Measurements from ENCODE around the gene MPZL1.

Gene MPZL1

DNA sequence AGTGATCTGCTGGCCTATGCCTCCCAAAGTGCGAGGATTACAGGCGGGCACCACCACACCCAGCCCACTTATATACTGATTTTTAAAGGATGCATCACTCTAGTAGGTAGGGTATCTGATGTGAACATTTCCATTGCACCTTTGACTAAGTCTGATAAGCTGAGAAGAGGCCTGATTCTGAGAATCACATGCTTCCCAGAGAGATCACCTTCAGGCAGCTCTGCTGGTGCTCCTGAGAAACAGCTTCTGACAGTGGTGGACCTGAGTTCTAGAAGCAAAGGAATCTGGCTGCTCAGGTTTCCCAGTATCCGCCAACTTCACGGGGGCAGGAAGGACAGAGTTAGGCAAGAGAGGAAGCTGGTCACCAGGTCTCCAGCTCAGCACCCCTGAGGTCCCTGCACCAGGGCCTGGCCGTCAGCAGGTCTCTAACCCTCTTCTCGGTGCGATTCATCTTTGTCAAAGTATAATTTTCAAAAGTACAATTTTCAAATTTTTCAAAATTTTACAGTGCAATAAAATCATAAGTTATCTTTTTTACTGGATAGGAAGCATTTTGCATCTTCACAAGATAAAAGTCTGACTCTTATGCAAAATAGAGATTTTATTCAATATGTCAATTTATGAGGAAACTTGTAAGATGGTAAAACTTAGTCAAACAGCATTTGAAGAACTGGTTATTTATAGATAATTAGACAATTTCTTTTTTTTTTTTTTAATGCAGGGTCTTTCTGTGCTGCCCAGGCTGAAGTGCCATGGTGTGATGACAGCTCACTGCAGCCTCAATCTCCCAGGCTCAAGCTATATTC, 25.8 kb upstream of the MPZL1 start:
- DNase-seq = no peak

DNA sequence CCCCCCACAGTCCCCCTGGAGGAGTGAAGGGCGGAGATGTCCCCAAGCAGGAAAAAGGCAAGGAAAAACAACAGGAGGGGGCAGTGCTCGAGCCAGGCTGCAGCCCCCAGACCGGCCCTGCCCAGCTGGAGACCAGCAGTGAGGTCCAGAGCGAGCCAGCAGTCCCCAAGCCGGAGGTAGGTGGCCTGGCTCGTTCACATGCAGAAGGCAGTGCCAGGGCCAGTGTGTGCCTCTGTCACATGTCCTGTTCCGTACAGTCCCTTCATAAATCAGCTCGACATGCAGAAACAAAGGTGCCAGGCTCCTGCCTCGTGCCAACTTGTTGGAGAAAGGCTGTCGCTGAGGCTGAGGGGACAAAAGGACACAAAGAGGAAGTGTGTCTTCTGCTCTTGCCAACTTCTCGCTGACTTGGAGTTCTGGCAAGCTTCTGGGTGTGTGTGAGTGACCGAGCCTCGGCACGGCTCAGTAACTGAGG, 24.1 kb upstream of the MPZL1 start:
- no peak for DNase-seq

DNA sequence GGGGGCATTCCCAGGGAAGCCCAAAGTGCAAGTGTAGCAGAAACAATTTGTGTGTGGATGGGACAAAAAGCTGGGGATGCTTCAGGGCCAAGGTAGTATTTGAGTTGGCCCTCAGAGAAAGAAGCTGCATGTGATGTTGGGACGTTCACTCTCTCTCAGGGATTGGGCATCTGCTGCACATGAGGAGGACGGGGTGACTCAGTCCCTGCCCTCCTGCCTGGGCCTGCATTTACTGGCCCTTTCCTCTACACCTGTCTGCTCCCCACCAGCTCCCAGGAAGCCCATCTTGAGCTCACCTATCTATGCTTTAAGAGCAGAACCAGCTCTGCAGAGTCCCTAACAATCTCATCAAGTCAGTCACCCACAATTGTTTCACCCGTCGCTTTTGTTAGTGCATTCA, 23.5 kb upstream of the MPZL1 start:
- no peak for DNase-seq

DNA sequence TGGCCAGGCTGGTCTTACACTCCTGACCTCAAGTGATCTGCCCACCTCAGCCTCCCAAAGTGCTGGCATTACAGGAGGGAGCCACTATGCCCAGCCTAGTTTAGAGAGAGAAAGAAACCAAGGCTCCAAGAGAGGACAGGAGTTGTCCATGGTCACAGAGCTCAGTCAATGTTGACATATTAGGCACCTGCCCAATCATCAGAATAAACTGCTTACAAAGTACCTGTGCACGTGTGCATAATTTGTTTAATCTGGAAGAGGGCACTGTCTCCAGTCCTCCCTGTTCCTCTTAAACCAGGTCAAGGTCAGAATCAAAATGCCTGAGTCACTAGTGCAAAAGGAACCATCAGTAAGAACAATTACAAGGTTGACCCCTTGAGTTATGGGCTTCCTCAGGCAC, 20.3 kb upstream of the MPZL1 start:
- no peak for DNase-seq

DNA sequence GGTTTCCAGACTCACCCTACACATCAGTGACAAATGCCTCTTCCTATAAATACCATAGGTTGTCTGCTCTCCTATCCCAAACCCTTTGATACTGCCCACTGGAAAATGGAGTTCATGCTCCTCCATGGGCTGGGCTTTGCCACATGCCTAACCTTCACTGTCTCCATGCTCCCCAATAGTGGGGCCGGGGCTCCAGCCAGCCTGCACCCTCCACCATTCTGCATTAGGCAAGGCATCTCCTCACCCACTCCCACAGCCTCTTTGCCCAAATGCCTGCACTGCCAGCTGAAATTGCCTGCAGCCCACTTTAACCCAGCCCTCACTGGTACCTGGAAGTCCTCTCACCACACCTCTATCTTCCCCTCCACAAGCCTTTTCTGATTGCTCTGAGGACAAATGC, 18.2 kb upstream of the MPZL1 start:
- DNase-seq = no peak

DNA sequence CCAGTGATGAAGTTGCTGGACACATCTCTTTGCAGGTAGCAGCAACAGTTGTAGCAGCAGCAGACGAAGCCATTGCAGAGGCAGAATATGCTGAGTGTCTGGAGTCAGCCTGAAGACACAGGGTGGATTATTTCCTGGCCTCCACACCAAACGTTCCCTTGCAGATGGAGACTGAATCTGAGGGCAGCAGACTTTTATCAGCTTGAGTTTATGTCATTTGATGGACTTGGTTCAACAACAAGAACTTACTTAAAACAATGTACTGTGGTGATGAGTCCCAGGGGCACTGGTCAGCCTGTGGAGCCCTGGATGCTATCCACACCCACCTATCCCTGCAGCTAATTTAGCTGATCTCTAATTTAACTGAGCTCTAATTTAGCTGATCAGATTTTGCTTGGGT, 17.1 kb upstream of the MPZL1 start:
- DNase-seq = no peak

DNA sequence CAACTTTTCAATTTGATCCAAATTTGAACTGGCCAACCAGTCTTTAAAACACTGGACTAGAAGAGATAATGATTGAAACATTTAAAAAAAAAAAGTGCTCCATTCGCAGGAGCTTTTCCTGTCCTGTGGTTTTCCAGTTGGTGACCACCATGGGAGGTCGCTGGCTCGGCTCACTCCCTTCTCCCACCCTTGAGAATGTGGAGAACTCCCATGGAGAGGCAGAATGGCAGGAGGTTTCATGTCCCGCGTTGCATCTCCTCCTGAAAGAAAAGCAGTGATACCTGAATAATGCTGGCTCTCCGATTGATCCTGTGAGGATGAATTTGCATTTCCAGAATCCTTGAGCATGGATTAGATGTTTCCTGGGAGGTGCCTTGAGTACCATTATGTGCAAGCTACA, 16.5 kb upstream of the MPZL1 start:
- no peak for DNase-seq

DNA sequence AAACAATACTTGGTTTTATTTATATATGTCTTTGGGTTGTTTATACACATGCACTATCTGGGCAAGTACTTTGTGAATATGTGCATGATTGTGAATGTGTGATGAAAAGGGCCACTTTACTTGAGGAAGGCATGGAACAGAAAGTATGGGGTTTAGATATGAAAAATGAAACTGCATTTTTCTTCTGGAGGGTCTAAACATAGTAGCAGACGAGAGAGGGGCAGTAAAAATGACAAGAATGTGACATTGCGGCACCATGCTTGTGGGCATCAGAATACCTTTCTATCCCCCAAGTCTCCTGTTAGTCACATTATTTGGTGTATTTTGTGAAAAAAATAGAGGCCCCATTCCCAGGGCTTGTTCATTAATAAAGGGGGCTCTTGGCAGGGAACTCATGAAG, 15.4 kb upstream of the MPZL1 start:
- no peak for DNase-seq

DNA sequence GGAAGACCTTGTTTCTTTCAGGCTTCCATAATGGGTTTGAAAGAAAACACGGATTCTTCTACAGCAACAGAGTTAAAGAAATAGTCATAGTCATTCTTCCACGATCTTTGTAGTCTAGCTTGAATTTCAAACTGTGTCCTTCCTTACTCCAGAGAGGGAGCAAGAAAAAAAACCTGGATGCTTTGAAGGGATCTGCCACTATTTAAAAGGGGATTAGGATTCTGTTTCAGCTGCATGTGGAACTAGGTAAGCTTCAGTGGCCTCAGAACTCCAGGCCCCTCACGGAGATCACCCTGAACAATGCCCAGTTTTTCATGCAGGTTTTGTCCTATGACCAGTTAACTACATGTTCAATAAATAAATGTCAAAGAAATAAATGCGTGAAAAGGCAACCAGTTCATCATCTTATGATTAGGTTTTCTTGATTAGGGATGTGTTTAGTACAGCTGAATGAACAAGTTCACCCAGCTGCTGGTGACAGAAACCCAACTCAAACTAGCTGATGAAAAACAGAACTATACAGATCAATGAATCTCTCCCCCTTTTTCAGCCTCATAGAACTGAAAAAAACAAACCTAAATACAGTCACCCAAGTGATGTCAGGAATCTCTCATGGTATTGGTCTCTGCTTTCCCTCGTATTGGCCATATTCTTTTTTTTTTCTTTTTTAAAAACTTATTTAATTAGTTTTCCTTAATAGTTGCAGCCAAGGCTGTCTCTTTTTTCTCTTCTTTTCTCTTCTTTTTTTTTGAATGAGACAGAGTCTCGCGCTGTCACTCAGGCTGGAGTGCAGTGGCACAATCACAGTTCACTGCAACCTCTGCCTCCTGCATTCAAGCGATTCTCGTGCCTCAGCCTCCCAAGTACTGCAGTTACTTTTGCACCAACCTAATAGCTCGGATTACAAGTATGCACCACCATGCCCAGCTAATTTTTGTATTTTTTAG, 14.6 kb upstream of the MPZL1 start:
- no peak for DNase-seq

DNA sequence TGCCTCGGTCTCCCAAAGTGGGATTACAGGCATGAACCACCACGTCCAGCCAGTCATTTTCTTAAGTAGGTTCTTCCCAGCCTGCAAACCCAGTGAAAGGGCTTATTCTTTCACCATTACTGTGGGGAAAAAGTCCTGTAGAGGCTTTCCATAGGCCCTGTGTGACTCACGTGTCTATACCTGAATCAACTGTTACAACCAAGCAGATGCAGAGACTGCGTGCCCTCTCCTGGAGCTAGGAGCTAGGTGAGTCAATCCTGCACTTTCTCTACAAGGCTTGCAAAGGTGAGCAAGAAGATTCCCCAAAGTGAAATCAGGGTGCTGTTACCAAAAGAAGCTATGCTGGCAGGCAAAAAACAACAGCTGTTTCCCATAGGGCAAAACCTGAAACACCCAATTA, 13.8 kb upstream of the MPZL1 start:
- no peak for DNase-seq

DNA sequence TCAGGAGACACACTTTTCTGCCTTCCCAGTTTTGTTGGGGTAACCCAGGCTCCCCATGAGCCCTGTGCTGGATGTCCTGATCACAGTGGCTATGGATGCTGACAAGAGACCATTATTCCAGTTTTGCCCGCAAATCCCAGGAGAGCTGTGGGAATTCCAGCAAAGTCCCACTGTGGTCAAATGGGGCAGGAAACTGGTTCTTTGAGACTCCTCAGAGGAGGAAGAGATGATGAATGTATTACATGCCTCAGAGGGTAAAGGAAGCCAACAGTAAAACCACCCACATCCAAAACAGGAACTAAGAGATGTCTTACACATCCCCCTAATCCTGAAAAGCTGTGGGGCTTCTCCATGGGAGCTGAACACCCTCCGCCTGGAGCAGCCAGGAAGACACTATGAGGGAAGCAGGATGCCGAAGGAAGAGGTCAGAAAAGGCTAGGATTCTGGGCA, 12.8 kb upstream of the MPZL1 start:
- DNase-seq = no peak

DNA sequence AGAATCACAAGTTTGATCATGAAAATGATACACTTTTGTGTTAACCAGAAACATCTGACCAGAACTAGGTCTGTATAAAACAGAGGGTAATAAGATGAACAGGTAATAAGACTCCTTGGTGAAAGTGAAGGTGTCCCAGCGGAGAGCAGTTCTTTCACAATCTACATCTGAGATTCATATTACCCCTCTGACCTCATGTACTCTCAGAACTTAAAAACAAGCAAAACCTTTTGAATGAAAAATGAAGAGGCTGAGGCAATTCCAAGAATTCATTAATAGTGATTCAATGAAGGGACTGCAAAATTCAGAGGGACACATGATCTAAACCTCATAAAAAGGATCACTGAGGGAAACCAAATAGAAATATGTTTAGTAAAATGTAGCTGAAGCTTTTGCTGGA, 10.9 kb upstream of the MPZL1 start:
- DNase-seq = no peak

DNA sequence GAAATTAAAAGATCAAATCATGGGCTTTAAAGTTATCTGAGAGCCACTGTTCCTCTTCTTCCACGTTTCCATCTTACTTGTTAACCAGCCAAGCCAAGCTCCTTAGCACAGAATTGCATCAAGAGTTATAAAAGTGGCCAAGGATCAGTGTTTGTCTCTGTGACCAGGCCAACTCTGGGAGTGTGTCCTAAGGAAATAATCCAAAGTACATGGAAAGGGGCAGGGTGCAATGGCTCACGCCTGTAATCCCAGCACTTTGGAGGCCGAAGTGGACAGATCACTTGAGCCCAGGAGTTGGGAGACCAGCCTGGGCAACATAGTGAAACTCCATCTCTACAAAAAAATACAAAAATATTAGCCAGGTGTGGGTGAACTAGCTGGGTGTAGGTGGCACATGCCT, 10.0 kb upstream of the MPZL1 start:
- no peak for DNase-seq

DNA sequence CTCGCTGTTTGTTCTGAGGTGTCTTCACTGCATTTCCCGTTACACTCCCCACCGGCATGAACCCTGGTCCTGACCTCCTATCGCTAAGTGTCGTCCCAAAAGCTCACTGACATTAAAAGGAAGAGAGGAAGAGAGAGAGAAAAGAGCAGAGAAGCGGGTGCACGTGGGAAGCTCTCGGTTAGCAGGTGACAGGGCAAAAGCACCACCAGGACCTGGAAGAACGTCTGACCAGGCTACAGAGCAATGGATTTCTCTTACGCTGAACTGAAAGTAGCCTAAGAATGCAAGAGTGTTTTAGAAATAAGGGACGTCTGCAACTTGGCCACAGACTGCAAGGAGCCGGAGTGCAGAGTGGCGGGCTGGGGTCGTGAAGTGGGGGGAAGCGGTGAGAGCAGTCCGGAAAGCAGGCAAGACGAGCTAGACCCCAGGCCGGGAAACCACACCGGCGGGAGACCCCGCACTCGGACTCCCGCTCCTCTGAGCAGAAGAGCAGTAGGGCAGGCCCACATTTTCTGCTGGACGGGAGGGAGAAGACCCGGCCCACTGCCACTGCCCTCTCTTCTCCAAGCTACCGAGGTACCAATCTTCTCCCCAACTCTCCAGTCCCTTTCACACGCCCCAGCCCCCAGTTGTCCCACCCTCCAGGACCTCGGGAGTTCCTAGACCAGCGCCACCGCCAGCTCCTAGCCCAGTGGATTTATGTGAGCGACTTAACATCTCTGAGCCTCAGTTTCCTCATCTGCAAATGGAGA, 8.3 kb upstream of the MPZL1 start:
- DNase-seq = no peak

DNA sequence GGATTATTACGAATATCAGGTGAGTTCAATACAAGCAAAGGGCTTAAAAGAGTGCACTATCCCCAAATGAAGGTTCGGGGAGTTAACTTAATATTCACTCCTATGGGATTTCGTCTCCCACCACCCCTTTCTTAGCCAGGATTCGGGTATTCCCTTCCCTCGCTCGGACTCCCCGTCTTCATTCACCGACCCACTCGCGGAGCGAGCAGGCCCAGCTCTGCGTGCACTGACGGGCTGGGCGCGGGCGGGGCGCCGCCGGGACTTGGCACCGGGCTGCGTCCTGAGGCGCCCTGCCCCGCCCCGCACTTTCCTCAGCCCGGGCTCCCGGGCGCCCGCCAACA, 7.7 kb upstream of the MPZL1 start:
- no peak for DNase-seq

DNA sequence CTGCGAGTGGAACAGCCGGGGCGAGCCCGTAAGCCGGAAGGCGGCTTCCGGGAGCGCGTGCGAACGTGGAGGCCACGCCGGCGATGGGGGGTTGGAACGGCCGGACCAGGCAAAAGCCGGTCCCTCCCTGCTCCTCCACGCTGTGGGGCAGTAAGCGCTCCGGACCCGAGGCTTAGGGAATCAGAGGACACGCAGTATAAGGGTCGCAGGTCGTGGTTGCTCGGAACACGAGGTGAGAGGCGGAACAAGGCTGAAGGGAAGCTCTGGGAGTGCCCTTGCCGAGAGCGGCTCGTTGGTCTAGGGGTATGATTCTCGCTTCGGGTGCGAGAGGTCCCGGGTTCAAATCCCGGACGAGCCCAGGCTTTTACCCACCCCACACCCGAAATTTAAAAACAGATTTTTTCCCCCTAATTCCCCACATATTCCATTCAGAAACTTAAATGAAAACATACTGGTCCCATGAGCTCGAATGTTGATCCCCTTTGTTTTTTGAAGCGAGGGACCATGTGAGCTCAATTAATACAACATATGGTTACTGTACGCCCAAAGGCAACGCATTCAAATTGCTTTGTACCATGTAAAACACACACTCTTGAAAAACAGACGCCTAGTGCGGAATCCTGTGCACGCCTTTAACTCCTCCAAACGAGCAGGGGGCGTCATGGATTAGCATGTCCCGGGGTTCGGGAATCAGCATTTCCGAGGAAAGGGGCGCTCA, 7.2 kb upstream of the MPZL1 start:
- DNase-seq = peak; percentile 80 to 91 (median 88)

DNA sequence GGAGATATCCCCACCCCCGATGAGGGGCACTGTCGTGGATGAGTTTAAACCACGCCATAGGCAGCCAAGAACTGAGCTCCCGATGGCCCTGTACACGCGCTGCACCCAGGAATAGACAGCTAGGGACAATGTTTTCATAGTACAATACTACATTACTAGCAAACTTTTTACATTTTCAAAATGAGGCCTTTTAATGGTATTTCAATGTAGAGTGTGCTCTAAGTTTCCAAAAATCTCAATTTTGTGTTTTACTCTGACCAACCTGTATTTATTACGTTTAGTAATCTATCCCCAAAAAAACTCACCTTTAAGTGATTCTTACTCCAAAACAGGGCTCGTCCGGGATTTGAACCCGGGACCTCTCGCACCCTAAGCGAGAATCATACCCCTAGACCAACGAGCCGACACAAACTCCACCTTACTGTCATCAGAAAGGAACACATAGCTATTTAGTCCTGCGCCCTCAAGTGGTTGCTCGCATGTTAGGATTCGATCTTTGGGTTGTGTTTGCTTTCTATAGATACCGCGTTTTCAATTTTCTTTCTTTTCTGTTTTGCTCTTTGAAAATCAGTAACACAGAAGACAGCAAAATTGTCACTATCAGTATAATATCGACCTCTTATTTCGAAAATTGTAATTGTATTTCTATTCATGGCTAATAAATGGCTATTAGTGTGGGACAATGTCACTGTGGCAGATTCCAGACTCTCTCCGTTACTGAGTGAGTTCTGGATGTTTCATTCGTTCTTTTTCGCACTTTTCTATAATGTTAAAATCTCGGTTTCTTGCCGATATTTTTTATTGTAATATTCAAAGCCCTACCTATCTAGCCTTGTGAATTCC, 6.4 kb upstream of the MPZL1 start:
- DNase-seq = peak; percentile 64 to 73 (median 69)

DNA sequence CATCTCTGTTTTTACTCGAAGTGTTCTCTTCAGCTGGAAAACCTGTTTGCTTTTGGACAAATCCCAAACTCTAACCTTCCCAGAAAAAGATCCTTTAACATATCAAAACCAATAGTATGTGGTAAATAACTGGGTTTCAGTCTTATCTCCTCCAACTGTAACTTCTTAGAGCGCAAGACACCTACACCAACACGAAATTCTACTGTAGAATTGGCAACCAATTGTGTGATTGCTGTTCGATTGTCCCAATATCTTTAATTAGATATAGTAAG, 5.8 kb upstream of the MPZL1 start:
- no peak for DNase-seq

DNA sequence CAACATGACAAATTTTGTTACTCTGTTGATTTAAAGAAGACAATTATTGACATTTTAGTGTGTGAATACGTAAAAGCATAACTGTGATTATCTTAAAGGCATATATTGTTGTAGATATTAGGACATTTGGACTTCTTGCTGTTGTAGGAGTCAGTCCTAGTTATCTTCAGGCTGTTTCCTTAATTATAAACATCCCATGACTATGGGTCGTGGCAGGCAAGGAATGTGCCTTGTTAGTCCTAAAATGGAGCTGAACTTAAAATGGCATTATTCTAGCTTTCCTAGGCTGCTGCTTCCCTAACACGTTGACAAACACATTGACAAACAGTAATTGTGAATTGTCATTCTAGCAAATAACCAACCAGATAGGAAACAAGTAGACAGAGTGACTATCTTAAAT, 4.4 kb upstream of the MPZL1 start:
- no peak for DNase-seq

DNA sequence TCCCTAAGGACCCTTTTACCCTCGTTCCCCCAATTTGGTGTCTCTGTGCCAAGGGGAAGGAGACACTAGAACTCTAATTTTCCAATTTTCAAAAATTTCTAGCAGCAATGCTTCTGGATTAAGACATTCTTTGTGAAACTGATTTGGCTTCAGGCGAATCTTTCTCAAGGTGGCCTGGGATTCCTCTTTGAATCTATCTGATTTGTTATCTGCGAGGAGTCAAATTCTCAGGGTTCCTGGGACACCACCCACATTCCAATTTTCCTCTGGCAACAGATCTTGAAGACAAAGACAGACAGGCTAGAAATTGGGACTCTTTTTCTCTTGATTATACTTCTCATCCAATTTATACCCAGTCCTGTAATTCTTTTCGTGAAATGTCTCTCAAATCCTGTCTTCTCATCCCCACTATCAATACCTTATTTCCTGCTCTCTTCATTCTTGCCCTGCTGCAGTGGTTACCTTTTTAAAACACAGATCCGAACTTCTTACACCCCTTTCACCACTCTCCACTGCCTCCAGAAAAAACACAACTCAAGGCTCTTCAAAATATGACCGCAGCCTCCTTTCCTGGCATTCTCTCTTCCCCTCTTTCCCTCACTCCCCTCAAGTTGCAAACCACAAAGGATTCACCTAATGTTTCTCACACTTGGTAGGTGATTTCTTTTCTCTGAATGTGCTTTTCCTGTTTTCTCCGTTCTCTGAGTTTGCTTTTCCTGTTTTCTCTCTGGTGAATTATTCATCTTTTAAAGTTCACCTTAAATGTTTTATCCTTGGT, 2.7 kb upstream of the MPZL1 start:
- no peak for DNase-seq
